ENCODE results near the gene TMEM63A. TPM values are rescaled to one million over a fixed set of nuclear protein-coding genes. Genes with fewer than 3 reads are reported as not detected.

TMEM63A gene
- polyA plus RNA-seq, 1 of the 3 experiments (the other 2 are of a cell fraction): 13.5 TPM

DNA sequence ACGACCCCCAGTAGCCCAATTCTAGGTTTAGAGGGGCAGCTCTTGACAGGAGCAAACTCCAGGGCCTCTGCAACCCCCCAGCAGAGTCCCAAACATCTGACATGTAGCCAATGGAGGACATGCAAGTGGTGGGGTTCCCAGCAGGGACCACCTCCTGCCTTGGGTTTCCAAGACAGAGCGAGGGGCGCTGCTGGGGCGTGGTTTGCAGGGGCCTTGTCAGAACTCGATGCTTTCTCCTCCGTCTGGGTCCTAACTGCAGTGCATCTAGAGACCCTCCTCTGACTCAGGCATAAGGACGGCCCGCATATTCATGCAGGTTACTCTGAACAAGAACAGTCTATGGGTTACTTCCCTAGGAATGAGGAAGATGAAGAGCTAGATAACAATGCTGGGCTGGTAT, 55.1 kb downstream of the TMEM63A start:
- POLR2A ChIA-PET: no interaction called here
- TF ChIP-seq EP300 (IDR thresholded peaks at IDR 0.05; ENCODE audit: borderline replicate concordance in 1 of 2, low read depth in 1 of 2, low read length in 1 of 2) (no peak), GABPA (IDR thresholded peaks at IDR 0.05; ENCODE audit: low read depth) (no peak), MEF2A (IDR thresholded peaks at IDR 0.05; ENCODE audit: borderline replicate concordance, low read depth) (no peak), RFX5 (IDR thresholded peaks at IDR 0.05; ENCODE audit: low read length) (no peak), POLR2AphosphoS5 (IDR thresholded peaks at IDR 0.05; ENCODE audit: low read depth, low read length) (no peak), YY1 (IDR thresholded peaks at IDR 0.05; ENCODE audit: low read depth) (no peak), SIN3A (IDR thresholded peaks at IDR 0.05; ENCODE audit: borderline replicate concordance, low read depth, low read length) (no peak), MXI1 (IDR thresholded peaks at IDR 0.05; ENCODE audit: low read depth, low read length) (no peak), TCF12 (IDR thresholded peaks at IDR 0.05) (no peak)
- TF ChIP-seq, protein P1, sequence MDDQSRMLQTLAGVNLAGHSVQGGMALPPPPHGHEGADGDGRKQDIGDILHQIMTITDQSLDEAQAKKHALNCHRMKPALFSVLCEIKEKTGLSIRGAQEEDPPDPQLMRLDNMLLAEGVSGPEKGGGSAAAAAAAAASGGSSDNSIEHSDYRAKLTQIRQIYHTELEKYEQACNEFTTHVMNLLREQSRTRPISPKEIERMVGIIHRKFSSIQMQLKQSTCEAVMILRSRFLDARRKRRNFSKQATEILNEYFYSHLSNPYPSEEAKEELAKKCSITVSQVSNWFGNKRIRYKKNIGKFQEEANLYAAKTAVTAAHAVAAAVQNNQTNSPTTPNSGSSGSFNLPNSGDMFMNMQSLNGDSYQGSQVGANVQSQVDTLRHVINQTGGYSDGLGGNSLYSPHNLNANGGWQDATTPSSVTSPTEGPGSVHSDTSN (IDR thresholded peaks at IDR 0.05): no peak
- TF ChIP-seq, protein P2, sequence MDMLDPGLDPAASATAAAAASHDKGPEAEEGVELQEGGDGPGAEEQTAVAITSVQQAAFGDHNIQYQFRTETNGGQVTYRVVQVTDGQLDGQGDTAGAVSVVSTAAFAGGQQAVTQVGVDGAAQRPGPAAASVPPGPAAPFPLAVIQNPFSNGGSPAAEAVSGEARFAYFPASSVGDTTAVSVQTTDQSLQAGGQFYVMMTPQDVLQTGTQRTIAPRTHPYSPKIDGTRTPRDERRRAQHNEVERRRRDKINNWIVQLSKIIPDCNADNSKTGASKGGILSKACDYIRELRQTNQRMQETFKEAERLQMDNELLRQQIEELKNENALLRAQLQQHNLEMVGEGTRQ (IDR thresholded peaks at IDR 0.05; ENCODE audit: borderline replicate concordance, low read depth, low read length): no peak
- TF ChIP-seq, protein P3, sequence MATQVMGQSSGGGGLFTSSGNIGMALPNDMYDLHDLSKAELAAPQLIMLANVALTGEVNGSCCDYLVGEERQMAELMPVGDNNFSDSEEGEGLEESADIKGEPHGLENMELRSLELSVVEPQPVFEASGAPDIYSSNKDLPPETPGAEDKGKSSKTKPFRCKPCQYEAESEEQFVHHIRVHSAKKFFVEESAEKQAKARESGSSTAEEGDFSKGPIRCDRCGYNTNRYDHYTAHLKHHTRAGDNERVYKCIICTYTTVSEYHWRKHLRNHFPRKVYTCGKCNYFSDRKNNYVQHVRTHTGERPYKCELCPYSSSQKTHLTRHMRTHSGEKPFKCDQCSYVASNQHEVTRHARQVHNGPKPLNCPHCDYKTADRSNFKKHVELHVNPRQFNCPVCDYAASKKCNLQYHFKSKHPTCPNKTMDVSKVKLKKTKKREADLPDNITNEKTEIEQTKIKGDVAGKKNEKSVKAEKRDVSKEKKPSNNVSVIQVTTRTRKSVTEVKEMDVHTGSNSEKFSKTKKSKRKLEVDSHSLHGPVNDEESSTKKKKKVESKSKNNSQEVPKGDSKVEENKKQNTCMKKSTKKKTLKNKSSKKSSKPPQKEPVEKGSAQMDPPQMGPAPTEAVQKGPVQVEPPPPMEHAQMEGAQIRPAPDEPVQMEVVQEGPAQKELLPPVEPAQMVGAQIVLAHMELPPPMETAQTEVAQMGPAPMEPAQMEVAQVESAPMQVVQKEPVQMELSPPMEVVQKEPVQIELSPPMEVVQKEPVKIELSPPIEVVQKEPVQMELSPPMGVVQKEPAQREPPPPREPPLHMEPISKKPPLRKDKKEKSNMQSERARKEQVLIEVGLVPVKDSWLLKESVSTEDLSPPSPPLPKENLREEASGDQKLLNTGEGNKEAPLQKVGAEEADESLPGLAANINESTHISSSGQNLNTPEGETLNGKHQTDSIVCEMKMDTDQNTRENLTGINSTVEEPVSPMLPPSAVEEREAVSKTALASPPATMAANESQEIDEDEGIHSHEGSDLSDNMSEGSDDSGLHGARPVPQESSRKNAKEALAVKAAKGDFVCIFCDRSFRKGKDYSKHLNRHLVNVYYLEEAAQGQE (IDR thresholded peaks at IDR 0.05; ENCODE audit: low read depth, low read length): no peak

More for the DNA sequence above, 55.1 kb downstream of the TMEM63A start:
- Histone ChIP-seq H3F3A (replicated peaks; ENCODE audit: insufficient read depth) (no peaks in the 10 kb centered on the region), H3K27me3 (ENCODE audit: insufficient read depth) (no peaks in the 10 kb centered on the region), H3K4me3 (ENCODE audit: low read depth in 2 of 2, low read length in 1 of 2) (no peak overlapping the region), H3K4me2 (no peak overlapping the region), H4K20me1 (ENCODE audit: insufficient read depth) (no peaks in the 10 kb centered on the region), H3K79me2 (ENCODE audit: insufficient read depth) (no peaks in the 10 kb centered on the region), H3K27ac (ENCODE audit: low read depth in 2 of 2, low read length in 1 of 2) (no peak overlapping the region), H2AFZ (ENCODE audit: low read depth) (no peak overlapping the region), H3K36me3 (replicated peaks in 1 of 2; ENCODE audit: control insufficient read depth in 1 of 2, insufficient read depth in 2 of 2, low read length in 1 of 2) (peaks cover 11 to 12% of the 10 kb centered on the region in 2 experiments), H3K9me3 (no peaks in the 10 kb centered on the region), H3K4me1 (ENCODE audit: control insufficient read depth in 1 of 2, insufficient read depth in 2 of 2, low read depth in 1 of 2, low read length in 1 of 2) (peaks cover 0 to 8% of the 10 kb centered on the region in 2 experiments; a peak in 1 of 4 replicates), H3K9ac (no peak overlapping the region), H3K9me2 (no peaks in the 10 kb centered on the region)
- no peak for DNase-seq
- 76% methylated on average over 8 of the region's 8 CpGs for WGBS (ENCODE audit: low lambda C conversion rate)
- CTCF ChIA-PET: interaction anchor here (0.6 to 0.7 kb wide), 2 partner anchors 21 to 1124 kb away, joined by 3 read pairs; no protein-coding TSS in a partner anchor

All from SK-N-SH (cell line).